Neutrophil (primary cell): Measurements from ENCODE around the gene ATP11A.

ENCODE experiments used
- H3K27ac ChIP-seq: fragments of 200-600 bp; sonication (generic); 2 replicates; pipeline ENCODE4 v1.5.1; 2016; ENCODE audit warnings: mild to moderate bottlenecking, moderate library complexity
- H3K27me3 ChIP-seq: fragments of 200-600 bp; sonication (generic); 2 replicates; pipeline ENCODE4 v1.6.0; 2016; ENCODE audit warnings: mild to moderate bottlenecking
- H3K36me3 ChIP-seq: fragments of 200-600 bp; sonication (generic); 2 replicates; pipeline ENCODE4 v1.5.1; 2017
- H3K4me1 ChIP-seq, 2 experiments: fragments of 200-600 bp in 1 of 2; sonication (generic) in 1 of 2; 1 replicate in 1 of 2; 2 replicates in 1 of 2; pipeline versions ENCODE4 v1.5.1 to v1.6.1; 2013 to 2016; ENCODE audit warnings: low read depth in 1 of 2, low read length in 1 of 2, mild to moderate bottlenecking in 1 of 2, moderate library complexity in 1 of 2; ENCODE audit not compliant: control insufficient read depth in 1 of 2, insufficient read depth in 1 of 2
- H3K4me3 ChIP-seq, 2 experiments: fragments of 200-600 bp in 1 of 2; sonication (generic) in 1 of 2; 1 replicate in 1 of 2; 2 replicates in 1 of 2; pipeline ENCODE4 v1.5.1; 2013 to 2016; ENCODE audit warnings: low read depth in 1 of 2, low read length in 1 of 2, mild to moderate bottlenecking in 1 of 2, moderate library complexity in 1 of 2
- H3K9me3 ChIP-seq: fragments of 200-600 bp; sonication (generic); 2 replicates; pipeline ENCODE4 v1.5.1; 2016
- TF ChIP-seq, protein P1 (sequence below): fragments of 200-600 bp; sonication (generic); IDR thresholded peaks from 2 replicates; pipeline ENCODE4 v1.5.1; 2016; ENCODE audit warnings: antibody characterized with exemption

The ATP11A gene

DNA sequence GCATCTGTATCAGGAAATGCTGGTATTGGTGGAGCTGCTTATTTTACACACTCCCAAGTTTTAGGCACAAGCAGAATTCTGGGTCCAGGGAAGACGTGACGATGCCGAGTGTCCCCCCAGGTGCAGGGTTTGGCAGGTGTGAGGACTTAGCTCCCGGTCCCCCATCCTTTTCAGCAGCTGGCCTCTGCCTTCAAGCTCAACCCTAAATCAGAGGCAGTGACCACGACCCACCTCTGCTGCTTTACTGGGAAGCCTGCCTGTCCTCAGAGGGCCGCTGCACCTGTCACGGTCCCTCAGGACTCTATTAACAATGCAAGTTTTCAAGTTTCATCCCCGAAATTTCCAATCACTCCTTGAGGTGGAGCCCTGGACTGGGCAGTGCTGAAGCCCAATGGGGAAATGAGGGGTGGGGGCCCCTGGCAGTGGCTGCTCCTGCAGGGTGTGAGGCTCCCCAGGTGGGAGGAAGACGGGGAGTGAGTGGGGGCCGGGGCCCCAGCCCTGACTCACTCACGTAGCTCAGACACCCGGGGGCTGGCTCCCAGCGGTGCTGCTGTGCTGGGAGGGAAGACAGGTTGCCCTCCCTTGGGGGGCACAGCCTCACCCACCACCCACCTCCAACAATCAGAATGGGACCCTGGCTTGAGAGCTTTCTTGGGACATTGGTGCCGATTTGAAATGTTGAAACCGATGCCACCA, 186.6 kb downstream of the ATP11A start:
- H3K4me3 ChIP-seq: no peak overlapping the region
- H3K9me3 ChIP-seq: no peaks in the 10 kb centered on the region
- H3K36me3 ChIP-seq: peaks cover 84% of the 10 kb centered on the region
- H3K4me1 ChIP-seq: peaks cover 31 to 34% of the 10 kb centered on the region in 2 experiments
- no peaks in the 10 kb centered on the region for H3K27me3 ChIP-seq
- TF ChIP-seq, protein P1, sequence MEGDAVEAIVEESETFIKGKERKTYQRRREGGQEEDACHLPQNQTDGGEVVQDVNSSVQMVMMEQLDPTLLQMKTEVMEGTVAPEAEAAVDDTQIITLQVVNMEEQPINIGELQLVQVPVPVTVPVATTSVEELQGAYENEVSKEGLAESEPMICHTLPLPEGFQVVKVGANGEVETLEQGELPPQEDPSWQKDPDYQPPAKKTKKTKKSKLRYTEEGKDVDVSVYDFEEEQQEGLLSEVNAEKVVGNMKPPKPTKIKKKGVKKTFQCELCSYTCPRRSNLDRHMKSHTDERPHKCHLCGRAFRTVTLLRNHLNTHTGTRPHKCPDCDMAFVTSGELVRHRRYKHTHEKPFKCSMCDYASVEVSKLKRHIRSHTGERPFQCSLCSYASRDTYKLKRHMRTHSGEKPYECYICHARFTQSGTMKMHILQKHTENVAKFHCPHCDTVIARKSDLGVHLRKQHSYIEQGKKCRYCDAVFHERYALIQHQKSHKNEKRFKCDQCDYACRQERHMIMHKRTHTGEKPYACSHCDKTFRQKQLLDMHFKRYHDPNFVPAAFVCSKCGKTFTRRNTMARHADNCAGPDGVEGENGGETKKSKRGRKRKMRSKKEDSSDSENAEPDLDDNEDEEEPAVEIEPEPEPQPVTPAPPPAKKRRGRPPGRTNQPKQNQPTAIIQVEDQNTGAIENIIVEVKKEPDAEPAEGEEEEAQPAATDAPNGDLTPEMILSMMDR: no peak
- H3K27ac ChIP-seq: no peak overlapping the region

DNA sequence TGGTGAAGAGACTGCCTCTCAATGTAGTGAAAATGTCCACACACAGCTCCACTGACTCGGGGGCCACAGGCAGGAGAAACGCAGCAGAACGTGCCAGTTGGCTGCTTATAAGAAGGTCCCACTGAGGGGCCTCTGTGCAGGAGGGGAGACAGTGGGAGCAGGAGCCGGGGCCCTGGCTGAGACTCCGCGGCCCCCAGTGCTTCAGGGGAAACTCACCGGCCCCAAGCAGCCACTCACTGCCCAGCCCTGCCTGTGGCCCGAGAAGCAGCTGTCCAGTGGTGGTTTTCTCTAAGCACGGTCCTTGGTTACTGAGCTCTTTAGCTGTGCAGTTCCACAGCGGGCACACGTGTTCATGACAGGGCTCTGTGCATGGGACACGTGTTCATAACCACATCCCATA, 187.2 kb downstream of the ATP11A start:
- Histone ChIP-seq H3K4me3 (no peak overlapping the region), H3K36me3 (peaks cover 85% of the 10 kb centered on the region), H3K27me3 (no peaks in the 10 kb centered on the region), H3K4me1 (peaks cover 27 to 28% of the 10 kb centered on the region in 2 experiments), H3K27ac (no peak overlapping the region), H3K9me3 (no peaks in the 10 kb centered on the region)
- TF ChIP-seq, protein P1: no peak

DNA sequence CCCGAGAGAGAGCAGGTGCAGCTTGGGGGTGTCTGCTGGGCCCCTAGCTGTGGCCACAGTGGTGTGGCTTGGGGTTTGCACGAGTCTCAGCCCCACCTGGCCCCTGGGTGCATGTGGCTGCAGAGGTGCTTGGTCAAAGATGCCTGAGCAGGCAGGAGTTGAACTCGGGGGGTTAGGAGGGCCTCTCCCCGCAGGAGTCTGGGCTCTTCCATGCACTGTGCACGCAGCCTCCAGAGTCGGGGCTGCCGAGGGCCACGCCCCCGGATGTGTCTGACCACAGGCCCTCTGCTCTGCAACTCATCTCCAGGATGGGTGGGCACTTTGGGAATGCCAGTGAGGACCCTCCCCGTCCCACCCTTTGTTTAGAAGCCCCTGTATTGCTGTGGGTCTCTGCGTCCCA, 187.7 kb downstream of the ATP11A start:
- Histone ChIP-seq H3K4me1 (peaks cover 23 to 24% of the 10 kb centered on the region in 2 experiments), H3K4me3 (no peak overlapping the region), H3K27me3 (no peaks in the 10 kb centered on the region), H3K36me3 (peaks cover 86% of the 10 kb centered on the region), H3K9me3 (no peaks in the 10 kb centered on the region), H3K27ac (no peak overlapping the region)
- TF ChIP-seq, protein P1: no peak

DNA sequence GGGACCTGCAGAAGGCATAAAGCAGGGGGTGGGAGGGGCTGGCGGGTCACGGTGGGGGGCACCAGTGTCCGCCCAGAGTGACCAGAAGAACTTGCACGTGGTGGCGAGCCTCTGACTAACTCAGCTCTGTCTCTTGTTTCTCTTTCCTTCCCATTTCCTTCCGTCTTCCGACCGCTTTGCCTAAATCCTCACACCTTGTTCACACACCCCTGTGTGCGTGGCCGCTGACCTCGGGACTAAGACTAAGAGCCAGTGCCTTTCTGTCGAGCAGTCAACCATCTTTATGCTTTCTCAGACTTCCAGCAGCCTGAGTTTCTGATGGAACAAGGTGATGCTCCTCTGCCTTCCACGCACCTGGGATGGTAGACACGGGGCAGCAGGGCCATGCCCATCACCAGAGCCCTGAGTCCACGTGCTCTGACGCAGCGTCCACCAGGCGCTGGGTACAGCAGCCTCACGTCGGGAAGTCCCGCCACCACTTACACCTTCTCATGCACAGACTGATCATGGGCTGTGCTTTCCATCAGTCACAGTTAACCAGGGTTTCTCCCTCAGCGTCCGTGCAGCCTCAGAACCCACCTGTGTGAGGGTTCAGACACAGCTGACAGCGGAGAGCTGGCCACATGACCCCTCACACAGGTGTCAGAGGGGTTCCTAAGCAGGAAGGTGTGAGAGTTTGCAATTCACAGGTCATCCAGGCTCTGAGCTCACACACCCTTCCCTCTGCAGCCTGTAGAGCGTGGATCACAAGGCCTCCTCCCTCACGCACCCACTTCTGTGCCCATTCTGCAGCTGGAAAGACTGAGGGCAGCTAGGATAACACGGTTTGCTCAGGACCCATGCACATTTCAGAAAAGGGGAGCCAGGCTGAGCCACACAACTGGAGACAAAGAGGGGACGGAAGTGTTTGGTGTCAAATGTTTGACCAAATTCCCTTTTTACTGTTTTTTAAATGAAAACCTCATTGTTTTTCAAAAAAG, 188.4 kb downstream of the ATP11A start:
- TF ChIP-seq, protein P1: no peak
- H3K4me1 ChIP-seq: peaks cover 17 to 18% of the 10 kb centered on the region in 2 experiments
- H3K27me3 ChIP-seq: no peaks in the 10 kb centered on the region
- H3K27ac ChIP-seq: no peak overlapping the region
- H3K9me3 ChIP-seq: no peaks in the 10 kb centered on the region
- H3K36me3 ChIP-seq: peaks cover 93% of the 10 kb centered on the region
- no peak overlapping the region for H3K4me3 ChIP-seq

DNA sequence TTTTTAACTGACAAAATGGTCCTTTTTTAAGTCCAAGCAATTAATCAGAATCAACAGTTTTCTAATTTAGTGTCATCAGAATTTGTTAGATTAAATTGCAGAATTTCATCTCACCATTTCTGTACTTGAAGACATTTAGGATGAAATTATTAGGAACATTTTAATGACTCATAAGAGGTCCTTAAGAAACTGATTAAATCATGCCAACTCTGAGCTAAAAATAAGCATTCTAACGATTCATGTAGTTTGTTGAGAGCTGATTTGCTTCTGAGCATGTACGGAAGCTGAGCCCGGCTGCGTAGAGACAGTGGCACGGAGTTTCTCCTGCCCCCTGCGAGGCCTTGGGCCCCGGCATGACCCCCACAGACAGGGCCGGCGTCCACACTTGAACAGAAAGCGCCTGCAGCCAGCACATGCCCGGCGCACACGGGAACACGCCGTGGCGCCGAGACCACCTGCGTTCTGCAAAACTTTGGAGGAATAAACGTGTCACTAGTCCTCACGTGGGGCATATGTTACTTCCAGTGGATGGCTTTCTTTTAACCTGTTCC, 189.5 kb downstream of the ATP11A start:
- peaks cover 6 to 7% of the 10 kb centered on the region in 2 experiments for H3K4me1 ChIP-seq
- TF ChIP-seq, protein P1: no peak
- H3K27ac ChIP-seq: no peak overlapping the region
- no peaks in the 10 kb centered on the region for H3K9me3 ChIP-seq
- H3K36me3 ChIP-seq: peaks cover 99% of the 10 kb centered on the region
- H3K4me3 ChIP-seq: no peak overlapping the region
- H3K27me3 ChIP-seq: no peaks in the 10 kb centered on the region
